Activated T-cell treated with anti-CD3 and anti-CD28 coated beads, Interleukin-2, amount 50 U/mL, for 72 hours (primary cell): ENCODE data around the gene CCN2. TPM values are rescaled to one million over a fixed set of nuclear protein-coding genes. Genes with fewer than 3 reads are reported as not detected.
A peak's percentile ranks its signal among the peaks of the same experiment; 100 is the strongest.

Experiments
- ATAC-seq, 2 donors: fragments of 150-1000 bp; cut with Tn5 transposase; replicated peaks in 1 of 2; 2 replicates each; pipeline ENCODE4 v1.10.0; 2021; ENCODE audit warnings: moderate library complexity in 2 of 2, mild to moderate bottlenecking in 1 of 2
- DNase-seq, 2 donors: peaks; one replicate each; pipeline ENCODE4 v3.0.0; 2021 to 2022; ENCODE audit warnings: mixed read lengths in 1 of 2
- H3K27ac Mint-ChIP-seq: one replicate; pipeline ENCODE4 v1.8.0; 2022; ENCODE audit warnings: mild to moderate bottlenecking, moderate library complexity, mixed read lengths
- H3K27me3 Mint-ChIP-seq: one replicate; pipeline ENCODE4 v1.8.0; 2022; ENCODE audit warnings: low read depth, mixed read lengths
- H3K36me3 Mint-ChIP-seq, 2 donors: one replicate each; pipeline ENCODE4 v1.8.0; 2022; ENCODE audit warnings: mixed read lengths in 2 of 2, mild to moderate bottlenecking in 1 of 2; ENCODE audit not compliant: insufficient read depth in 2 of 2
- H3K4me1 Mint-ChIP-seq: one replicate; pipeline ENCODE4 v1.8.0; 2022; ENCODE audit warnings: low read depth, mixed read lengths
- H3K4me3 Mint-ChIP-seq, 2 donors: one replicate each; pipeline ENCODE4 v1.8.0; 2022; ENCODE audit warnings: mild to moderate bottlenecking in 2 of 2, mixed read lengths in 2 of 2, moderate library complexity in 2 of 2
- H3K9me3 Mint-ChIP-seq, 2 donors: one replicate each; pipeline ENCODE4 v1.8.0; 2022; ENCODE audit warnings: mixed read lengths in 2 of 2
- total RNA-seq, 2 donors: library from RNA; stranded (reverse); gene quantifications; one replicate each; pipeline ENCODE4 v1.2.3, GENCODE V29; 2022

The CCN2 gene
- total RNA-seq, 2 donors from 2014 or later, result not detected

DNA sequence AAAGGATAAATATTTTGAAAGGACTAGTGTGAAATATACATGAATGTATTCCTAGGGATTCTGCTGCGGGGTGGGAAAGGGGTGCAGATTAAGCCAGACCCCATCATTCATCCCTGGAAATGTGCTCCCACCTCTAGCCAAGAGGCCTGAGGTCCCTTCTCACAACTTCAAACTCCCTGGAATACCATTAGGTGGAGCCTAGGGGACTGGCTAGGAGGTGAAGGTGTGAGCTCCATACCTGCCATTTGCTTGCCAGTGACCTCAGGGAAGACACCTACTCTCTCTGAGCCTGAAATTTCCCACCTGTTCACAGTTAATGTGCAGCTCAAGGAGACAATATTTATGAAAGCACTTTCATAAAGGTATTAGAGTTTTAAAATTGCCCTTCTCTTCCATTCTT, 4.7 kb upstream of the CCN2 start:
- ATAC-seq (no peak), DNase-seq (no peak)
- Mint-ChIP-seq H3K27ac (no peak overlapping the region), H3K9me3 (no peaks in the 10 kb centered on the region), H3K27me3 (peaks cover 43% of the 10 kb centered on the region), H3K36me3 (no peaks in the 10 kb centered on the region), H3K4me3 (no peak overlapping the region), H3K4me1 (peaks cover 6% of the 10 kb centered on the region)

DNA sequence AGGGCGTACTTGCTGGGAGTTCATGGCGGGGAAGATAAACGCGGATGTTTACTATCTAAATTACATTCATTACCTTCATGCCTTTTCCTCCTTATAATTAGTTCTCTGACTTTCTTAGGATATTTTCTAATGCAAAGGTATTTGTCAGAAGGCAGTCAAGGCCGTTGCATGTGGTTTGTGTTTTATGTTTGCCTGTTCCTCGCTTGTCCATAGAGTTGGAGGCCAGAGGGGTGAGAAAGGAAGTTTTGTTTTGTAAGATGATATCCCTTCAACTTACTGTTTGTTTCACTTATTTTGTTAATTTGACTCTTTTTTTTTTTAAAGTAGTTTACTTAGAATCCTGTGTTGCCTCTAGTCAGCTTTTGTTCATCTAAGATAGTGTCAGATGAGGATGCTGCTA, 4.0 kb upstream of the CCN2 start:
- Mint-ChIP-seq H3K4me1 (peaks cover 9% of the 10 kb centered on the region), H3K36me3 (peaks cover 0 to 2% of the 10 kb centered on the region in 2 donors), H3K4me3 (no peak overlapping the region), H3K27me3 (peaks cover 47% of the 10 kb centered on the region), H3K9me3 (no peaks in the 10 kb centered on the region), H3K27ac (no peak overlapping the region)
- ATAC-seq, result no peak
- DNase-seq, result no peak

DNA sequence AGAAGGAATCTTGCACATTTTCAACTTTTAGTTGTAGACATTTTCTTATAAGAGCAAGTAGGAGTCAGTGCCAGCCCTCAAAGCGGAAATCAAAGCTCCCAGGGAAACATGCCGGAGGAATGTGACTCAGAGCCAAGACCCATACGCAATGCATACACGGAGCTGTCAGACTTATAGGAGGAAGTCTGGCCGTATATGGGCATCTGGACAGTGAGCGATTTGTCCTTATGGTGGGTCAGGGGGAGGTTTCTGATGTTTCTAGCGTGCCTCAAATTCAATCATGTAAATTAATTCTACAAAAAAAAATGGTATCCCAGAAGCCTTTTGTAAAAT, 3.6 kb upstream of the CCN2 start:
- no peak for DNase-seq
- Mint-ChIP-seq H3K27me3 (peaks cover 51% of the 10 kb centered on the region), H3K27ac (no peak overlapping the region)

DNA sequence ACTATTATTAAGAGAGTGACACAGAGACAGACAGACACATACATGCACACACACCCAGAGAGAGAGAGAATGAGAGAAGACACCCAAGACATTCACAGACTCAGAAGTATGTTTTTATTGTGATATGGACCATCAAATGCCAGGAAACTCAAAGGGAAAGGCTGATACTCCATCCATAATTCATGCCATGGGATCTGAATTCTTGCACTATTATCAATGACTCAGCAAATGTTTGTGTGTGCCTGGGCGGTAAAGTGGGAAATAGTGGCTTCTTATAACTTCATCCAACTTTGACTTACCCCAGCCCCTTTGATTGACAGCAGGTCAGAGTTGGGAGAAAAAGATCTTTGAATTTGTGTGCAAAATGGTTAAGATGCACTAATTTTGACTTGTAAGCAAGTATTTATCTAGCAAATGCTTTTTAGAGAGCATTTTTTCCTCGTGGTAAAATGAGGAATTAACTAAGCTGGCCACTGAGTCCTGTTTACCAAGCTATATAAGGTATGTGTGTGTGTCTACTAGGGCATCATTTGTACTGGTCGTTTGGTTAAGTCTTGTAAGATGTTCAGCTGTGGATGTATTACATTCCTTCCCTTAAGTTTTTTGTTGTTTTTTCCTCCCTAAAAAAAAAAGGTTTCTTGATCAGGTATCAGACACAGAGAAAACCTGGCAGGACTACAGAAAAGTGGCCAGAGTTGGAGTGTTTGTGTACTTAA, 3.0 kb upstream of the CCN2 start:
- Mint-ChIP-seq H3K9me3 (no peaks in the 10 kb centered on the region), H3K36me3 (peaks cover 0 to 2% of the 10 kb centered on the region in 2 donors), H3K4me1 (peaks cover 14% of the 10 kb centered on the region), H3K4me3 (no peak overlapping the region), H3K27ac (no peak overlapping the region), H3K27me3 (peaks cover 56% of the 10 kb centered on the region)
- ATAC-seq (no peak), DNase-seq (no peak)

More for the DNA sequence above, 3.6 kb upstream of the CCN2 start:
- H3K4me3 Mint-ChIP-seq, result no peak overlapping the region
- ATAC-seq, result no peak
- H3K9me3 Mint-ChIP-seq, result no peaks in the 10 kb centered on the region
- peaks cover 0 to 2% of the 10 kb centered on the region in 2 donors for H3K36me3 Mint-ChIP-seq
- peaks cover 13% of the 10 kb centered on the region for H3K4me1 Mint-ChIP-seq

DNA sequence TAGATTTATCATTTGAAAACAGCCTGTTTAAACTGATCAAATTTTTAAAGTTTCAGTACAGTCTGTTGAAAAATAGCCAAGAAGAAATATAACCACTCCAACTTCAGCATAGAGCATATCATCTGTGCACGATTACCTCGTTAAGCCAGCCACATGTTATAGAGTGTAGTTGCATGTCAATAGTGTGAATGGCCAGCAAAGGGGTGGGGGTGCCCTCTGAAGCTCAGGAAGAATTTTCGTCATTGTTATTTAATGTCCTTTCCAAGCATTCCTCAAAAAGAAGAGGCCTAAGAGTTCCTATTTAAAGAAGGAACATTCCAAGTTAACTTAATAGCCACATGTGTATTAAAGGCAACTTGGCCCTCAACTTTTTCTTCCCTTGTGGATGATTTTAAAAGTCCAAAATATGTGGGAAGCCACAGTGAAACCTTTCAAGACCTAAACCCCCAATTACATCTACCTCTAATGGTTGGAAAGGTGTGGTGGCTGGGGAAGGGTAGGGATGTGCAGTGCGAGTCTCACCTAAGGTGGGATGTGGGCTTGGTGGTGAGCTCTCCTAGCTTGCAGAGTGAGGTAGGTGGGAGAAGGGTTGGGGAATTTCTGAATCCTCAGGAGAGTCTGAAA, 1.8 kb upstream of the CCN2 start:
- ATAC-seq, result no peak
- no peaks in the 10 kb centered on the region for H3K9me3 Mint-ChIP-seq

DNA sequence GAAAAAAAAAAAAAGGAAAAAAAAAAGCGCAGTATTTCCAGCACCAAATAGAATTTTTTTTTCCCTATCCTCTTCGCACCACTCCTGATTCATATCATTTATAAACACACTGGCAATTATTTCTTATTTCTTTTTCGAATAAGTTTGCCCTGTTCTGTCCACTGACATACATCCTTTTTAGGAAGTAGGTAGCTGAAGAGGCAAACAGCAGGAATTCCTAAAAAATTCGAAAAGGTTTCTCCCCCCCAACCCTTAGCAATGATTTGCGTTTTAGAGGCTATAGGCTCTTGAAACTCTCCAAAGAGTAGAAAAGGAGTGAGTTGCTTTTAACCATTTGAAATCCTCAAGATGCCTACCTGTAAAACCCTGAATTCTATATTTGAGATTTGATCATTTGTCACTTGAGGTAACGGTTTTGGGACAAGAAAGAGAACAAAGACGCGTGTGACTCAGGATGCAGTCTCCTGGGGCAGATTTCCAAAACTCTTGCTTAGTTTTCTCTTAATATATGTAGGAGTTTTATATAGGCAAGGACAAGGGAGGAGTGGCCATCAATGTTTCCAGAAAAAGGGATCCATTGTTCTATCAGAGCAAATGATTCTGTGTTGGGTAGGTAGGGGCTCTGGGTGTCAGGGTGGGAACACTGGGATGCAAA, 531 bp upstream of the CCN2 start:
- Mint-ChIP-seq H3K9me3 (no peaks in the 10 kb centered on the region), H3K27me3 (peaks cover 72% of the 10 kb centered on the region), H3K27ac (no peak overlapping the region), H3K4me1 (peaks cover 14% of the 10 kb centered on the region), H3K4me3 (peak overlapping the region; percentile 67 to 72), H3K36me3 (peaks cover 0 to 2% of the 10 kb centered on the region in 2 donors)
- DNase-seq (no peak), ATAC-seq (no peak)

More for the DNA sequence above, 1.8 kb upstream of the CCN2 start:
- H3K4me1 Mint-ChIP-seq, result peaks cover 14% of the 10 kb centered on the region
- H3K27me3 Mint-ChIP-seq, result peaks cover 68% of the 10 kb centered on the region
- DNase-seq, result no peak
- no peak overlapping the region for H3K4me3 Mint-ChIP-seq
- H3K27ac Mint-ChIP-seq, result no peak overlapping the region
- H3K36me3 Mint-ChIP-seq, result peaks cover 0 to 2% of the 10 kb centered on the region in 2 donors

DNA sequence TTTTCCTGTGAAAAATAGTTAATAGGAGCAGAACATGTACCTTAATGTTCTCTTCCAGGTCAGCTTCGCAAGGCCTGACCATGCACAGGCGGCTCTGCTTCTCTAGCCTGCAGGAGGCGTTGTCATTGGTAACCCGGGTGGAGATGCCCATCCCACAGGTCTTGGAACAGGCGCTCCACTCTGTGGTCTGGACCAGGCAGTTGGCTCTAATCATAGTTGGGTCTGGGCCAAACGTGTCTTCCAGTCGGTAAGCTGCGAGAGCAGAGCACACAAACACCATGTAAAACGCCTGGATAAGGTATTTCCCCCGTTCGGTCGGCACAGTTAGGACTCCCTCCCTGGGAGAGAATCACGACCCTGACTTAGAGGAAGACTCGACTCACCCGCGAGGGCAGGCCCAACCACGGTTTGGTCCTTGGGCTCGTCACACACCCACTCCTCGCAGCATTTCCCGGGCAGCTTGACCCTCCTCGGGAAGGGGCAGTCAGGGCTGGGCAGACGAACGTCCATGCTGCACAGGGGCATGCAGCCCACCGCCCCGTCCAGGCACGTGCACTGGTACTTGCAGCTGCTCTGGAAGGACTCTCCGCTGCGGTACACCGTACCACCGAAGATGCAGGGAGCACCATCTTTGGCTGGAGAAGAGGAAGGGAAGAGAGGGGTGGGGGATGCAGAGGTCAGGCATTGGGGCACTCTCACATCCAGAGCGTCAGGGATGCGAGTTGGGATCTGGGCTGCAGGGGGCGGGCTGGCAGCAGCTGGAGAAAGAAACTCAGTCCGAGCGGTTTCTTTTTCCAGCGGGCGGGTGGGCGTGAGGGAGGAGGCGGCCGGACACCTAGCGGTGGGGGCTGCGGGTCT, 1.0 kb downstream of the CCN2 start:
- H3K4me1 Mint-ChIP-seq, result peaks cover 14% of the 10 kb centered on the region
- DNase-seq, result peak; percentile 7 to 25

DNA sequence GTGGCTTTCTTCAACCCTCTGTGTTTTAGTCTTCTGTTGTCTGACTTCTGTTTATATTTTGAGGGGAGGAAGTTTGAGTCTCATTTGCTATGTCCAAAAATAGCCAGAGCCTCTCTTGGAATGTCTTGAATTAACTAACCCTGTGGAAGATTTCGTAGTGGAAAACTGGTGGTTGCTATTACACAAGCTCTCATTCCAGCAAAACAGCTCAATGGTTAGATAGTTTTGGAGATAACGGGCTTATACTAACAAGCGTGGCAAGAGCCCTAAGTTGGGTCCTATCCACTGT, 1.6 kb downstream of the CCN2 start:
- no peak for DNase-seq

More for the DNA sequence above, 1.0 kb downstream of the CCN2 start:
- H3K27me3 Mint-ChIP-seq, result peaks cover 79% of the 10 kb centered on the region
- ATAC-seq, result peak; percentile 57 to 62
- peaks cover 0 to 2% of the 10 kb centered on the region in 2 donors for H3K36me3 Mint-ChIP-seq
- H3K9me3 Mint-ChIP-seq, result no peaks in the 10 kb centered on the region
- no peak overlapping the region for H3K27ac Mint-ChIP-seq
- peak overlapping the region; percentile 71 to 88 for H3K4me3 Mint-ChIP-seq

DNA sequence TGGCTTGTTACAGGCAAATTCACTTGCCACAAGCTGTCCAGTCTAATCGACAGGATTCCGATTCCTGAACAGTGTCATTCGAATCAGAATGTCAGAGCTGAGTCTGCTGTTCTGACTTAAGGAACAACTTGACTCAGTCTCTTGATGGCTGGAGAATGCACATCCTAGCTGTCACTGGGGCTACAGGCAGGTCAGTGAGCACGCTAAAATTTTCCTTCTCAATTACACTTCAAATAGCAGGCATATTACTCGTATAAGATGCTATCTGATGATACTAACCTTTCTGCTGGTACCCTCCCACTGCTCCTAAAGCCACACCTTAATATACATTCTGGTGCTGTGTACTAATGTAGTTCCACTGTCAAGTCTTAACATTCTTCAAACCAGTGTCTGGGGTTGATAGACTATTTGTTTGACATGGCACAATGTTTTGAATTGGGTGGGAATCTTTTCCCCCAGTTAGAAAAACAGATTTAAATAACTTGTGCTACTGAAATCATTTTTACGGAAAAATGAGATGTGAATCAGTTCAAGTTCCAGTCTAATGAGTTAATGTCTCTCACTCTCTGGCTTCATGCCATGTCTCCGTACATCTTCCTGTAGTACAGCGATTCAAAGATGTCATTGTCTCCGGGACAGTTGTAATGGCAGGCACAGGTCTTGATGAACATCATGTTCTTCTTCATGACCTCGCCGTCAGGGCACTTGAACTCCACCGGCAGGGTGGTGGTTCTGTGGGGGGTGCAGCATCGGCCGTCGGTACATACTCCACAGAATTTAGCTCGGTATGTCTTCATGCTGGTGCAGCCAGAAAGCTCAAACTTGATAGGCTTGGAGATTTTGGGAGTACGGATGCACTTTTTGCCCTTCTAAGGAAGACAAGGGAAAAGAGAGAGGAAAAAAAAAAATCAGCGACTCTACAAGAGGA, 2.2 kb downstream of the CCN2 start:
- H3K9me3 Mint-ChIP-seq, result no peaks in the 10 kb centered on the region
- peaks cover 0 to 2% of the 10 kb centered on the region in 2 donors for H3K36me3 Mint-ChIP-seq
- H3K27me3 Mint-ChIP-seq, result peaks cover 72% of the 10 kb centered on the region
- ATAC-seq, result no peak
- peak overlapping the region; percentile 14 to 49 for H3K4me3 Mint-ChIP-seq
- H3K4me1 Mint-ChIP-seq, result peaks cover 14% of the 10 kb centered on the region
- H3K27ac Mint-ChIP-seq, result no peak overlapping the region
- DNase-seq, result no peak

More for the DNA sequence above, 1.6 kb downstream of the CCN2 start:
- no peak for ATAC-seq
- H3K36me3 Mint-ChIP-seq, result peaks cover 0 to 2% of the 10 kb centered on the region in 2 donors
- peaks cover 74% of the 10 kb centered on the region for H3K27me3 Mint-ChIP-seq
- no peak overlapping the region for H3K27ac Mint-ChIP-seq
- H3K4me3 Mint-ChIP-seq, result peak overlapping the region in 1 of 2 donors; percentile 49
- peaks cover 14% of the 10 kb centered on the region for H3K4me1 Mint-ChIP-seq
- H3K9me3 Mint-ChIP-seq, result no peaks in the 10 kb centered on the region

DNA sequence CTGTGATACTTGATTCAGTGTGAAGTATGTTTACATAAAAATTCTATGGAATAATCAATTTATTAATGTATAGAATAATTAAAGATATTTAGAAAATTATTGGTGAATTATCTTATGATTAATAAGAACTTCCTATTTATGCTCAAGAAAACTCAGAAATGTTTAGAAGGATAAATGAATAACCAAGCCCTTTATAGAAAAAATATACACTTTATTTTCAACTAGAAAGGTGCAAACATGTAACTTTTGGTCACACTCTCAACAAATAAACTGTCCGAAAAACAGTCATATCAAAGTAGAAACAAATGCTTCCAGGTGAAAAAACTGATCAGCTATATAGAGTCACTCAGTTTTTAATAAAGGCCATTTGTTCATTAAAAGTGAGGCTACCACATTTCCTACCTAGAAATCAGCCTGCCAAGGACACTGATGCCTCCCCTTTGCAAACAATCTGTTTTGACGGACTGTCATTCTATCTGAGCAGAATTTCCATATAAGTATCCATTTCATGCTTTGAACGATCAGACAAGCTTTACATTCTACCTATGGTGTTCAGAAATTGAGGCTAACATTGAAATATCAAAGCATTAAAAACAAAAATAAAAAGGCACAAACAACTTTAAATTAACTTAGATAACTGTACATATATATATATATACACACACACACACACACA, 3.0 kb downstream of the CCN2 start:
- Mint-ChIP-seq H3K4me3 (no peak overlapping the region), H3K36me3 (peaks cover 0 to 2% of the 10 kb centered on the region in 2 donors), H3K9me3 (no peaks in the 10 kb centered on the region), H3K27ac (no peak overlapping the region), H3K27me3 (peaks cover 64% of the 10 kb centered on the region), H3K4me1 (peaks cover 14% of the 10 kb centered on the region)
- no peak for DNase-seq
- no peak for ATAC-seq

DNA sequence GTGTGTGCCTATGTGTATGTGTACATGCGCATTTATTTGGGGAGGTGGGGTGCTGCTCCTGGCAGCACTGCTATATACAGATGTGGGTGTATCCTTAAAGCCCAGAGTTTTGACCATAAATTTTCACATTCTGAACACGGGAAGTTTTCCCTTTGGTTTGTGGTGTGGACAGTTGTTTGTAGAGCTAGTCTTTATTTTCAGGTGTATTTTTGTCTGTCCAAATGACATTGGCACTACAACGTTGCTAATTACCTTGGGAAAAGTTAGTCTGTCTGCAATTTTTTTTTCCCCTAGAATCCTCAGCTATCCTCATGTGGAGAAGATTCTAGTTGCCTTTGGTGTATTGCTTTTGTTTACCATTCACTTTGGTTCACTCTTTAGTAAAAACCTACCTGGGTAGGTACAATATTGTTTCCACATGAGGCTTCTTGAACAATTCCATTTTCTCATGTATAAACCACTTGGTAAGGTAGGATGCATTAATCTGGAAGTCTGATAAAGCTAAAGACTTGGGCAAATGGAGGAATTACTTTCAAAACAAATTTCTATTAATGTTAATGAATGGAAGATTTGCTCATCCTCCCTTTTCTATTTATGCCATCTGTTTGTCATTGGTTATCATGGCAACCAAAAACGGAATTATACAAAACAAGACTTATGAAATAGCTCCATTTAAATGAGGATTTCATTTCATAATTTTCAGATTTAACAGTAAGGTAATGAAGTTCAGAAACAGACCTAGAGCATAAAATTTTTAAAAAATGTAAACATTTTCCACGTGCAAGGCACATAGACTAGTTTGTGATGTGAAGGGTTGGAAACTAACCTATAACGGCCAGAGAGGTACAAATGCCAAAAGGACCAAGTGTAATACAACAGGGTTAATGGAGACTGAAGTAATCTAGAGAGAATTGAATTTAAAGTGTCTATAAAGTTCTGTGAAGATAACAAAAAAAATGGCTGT, 3.9 kb downstream of the CCN2 start:
- H3K4me3 Mint-ChIP-seq, result no peak overlapping the region

More for the DNA sequence above, 3.9 kb downstream of the CCN2 start:
- Mint-ChIP-seq H3K9me3 (no peaks in the 10 kb centered on the region), H3K27ac (no peak overlapping the region), H3K4me1 (peaks cover 14% of the 10 kb centered on the region), H3K36me3 (peaks cover 0 to 2% of the 10 kb centered on the region in 2 donors), H3K27me3 (peaks cover 56% of the 10 kb centered on the region)
- ATAC-seq (no peak), DNase-seq (no peak)
